Lung (tissue), 12 donors: ENCODE results near the gene TNFSF10. TPM values are rescaled to one million over a fixed set of nuclear protein-coding genes. Genes with fewer than 3 reads are reported as not detected.

Experiments
- ATAC-seq: fragments of 200-7000 bp; cut with Tn5 transposase; one replicate; pipeline ENCODE4 v1.9.1; 2020; ENCODE audit warnings: moderate number of reproducible peaks; ENCODE audit not compliant: insufficient read depth, low FRiP score
- DNase-seq, 3 donors: peaks; one replicate each; pipeline ENCODE4 v3.0.0-alpha.2; 2013 to 2017
- H3K27ac ChIP-seq, 2 donors: one replicate each; pipeline ENCODE4 v1.5.1; 2013; ENCODE audit warnings: mild to moderate bottlenecking in 2 of 2, moderate library complexity in 2 of 2, control low read depth in 1 of 2, inconsistent platforms in 1 of 2, low read depth in 1 of 2, low read length in 1 of 2
- H3K27me3 ChIP-seq, 3 donors: one replicate each; pipeline ENCODE4 v1.5.1; 2013; ENCODE audit warnings: low read length in 2 of 3; ENCODE audit not compliant: control insufficient read depth in 3 of 3, insufficient read depth in 3 of 3
- H3K36me3 ChIP-seq, 4 donors: one replicate each; pipeline ENCODE4 v1.5.1; 2013; ENCODE audit warnings: low read length in 4 of 4, mild to moderate bottlenecking in 1 of 4, moderate library complexity in 1 of 4; ENCODE audit not compliant: control insufficient read depth in 4 of 4, insufficient read depth in 4 of 4
- H3K4me1 ChIP-seq, 5 donors: one replicate each; pipeline ENCODE4 v1.5.1; 2013; ENCODE audit warnings: low read length in 5 of 5, mild to moderate bottlenecking in 2 of 5, moderate library complexity in 1 of 5; ENCODE audit not compliant: control insufficient read depth in 5 of 5, insufficient read depth in 5 of 5
- H3K4me3 ChIP-seq: one replicate; pipeline ENCODE4 v1.5.1; 2013; ENCODE audit warnings: mild to moderate bottlenecking, control low read depth, moderate library complexity
- H3K9ac ChIP-seq, 2 donors: one replicate each; pipeline ENCODE4 v1.5.1; 2013; ENCODE audit warnings: low read length in 2 of 2, control low read depth in 1 of 2; ENCODE audit not compliant: insufficient read depth in 1 of 2
- H3K9me3 ChIP-seq, 4 donors: one replicate each; pipeline ENCODE4 v1.5.1; 2013; ENCODE audit warnings: low read length in 3 of 4, mild to moderate bottlenecking in 1 of 4, moderate library complexity in 1 of 4; ENCODE audit not compliant: control insufficient read depth in 4 of 4, insufficient read depth in 3 of 4
- WGBS, 2 donors: extraction: QIAGEN DNeasy Blood & Tissue Kit; methylation state at CpG; one replicate each; pipeline ENCODE4 v1.1.7; 2013; 5-methylcytosine and 5-hydroxymethylcytosine counted together
- polyA plus RNA-seq, 2 donors: library from polyadenylated mRNA; stranded (reverse); fragments of 200-250 nt; gene quantifications; one replicate each; pipeline ENCODE4 v1.2.1, GENCODE V29; 2013
- total RNA-seq, 2 donors: library from RNA; depleted of rRNA in 1 of 2; stranded (reverse); fragments of >200 nt in 1 of 2; gene quantifications; one replicate each; pipeline ENCODE4 v1.2.1, GENCODE V29; 2014 to 2021
- TF ChIP-seq, protein P1 (sequence below): IDR thresholded peaks from 2 replicates; pipeline ENCODE4 v1.5.1; 2012; ENCODE audit warnings: mild to moderate bottlenecking; ENCODE audit errors: control extremely low read depth, extremely low read depth
- donor health status: control.
- donor health status: control.
- donor health status: Bipolar disorder and iron deficiency.
- donor health status: healthy.
- donor health status: DM: yes; HTN: yes; CAD: no.

TNFSF10 gene
- total and polyA plus RNA-seq, 4 donors: 22.9 to 107 (median 60.0) TPM

DNA sequence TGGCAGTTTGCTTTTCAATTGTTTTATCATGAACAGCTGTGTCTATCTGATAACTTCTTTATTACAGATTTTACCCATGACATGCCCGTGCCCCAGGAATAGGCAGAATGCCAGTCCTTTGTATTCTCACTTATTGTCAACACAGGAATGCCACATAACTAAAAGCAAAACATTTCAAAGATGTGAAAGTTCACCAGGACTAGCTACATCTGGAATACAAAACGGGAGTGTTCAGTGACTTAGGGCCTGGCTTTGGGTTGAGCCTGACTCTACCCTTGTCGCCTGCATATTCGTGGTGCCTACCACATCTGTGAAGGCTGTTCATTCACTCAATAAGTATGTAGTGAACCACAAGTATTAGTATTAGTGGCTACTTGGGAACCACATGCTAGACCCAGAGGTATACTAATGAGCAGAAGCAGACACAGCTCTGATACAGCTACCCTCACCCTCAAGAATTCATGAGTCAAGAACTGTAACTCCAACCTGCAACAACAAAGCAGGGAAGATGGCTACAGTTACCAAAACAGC is 2.9 kb downstream of the TNFSF10 start:
- Histone ChIP-seq H3K4me1 (peaks cover 0 to 9% (median 3%) of the 10 kb centered on the region in 5 donors), H3K9ac (no peak overlapping the region), H3K9me3 (no peaks in the 10 kb centered on the region), H3K36me3 (no peaks in the 10 kb centered on the region), H3K27me3 (no peaks in the 10 kb centered on the region), H3K4me3 (no peak overlapping the region), H3K27ac (peak overlapping the region; percentile 72 to 74)
- WGBS, 2 donors: 34 to 44% methylated on average over 4 of the region's 4 CpGs
- peak in 2 of 3 donors; percentile 24 to 32 for DNase-seq
- TF ChIP-seq, protein P1, sequence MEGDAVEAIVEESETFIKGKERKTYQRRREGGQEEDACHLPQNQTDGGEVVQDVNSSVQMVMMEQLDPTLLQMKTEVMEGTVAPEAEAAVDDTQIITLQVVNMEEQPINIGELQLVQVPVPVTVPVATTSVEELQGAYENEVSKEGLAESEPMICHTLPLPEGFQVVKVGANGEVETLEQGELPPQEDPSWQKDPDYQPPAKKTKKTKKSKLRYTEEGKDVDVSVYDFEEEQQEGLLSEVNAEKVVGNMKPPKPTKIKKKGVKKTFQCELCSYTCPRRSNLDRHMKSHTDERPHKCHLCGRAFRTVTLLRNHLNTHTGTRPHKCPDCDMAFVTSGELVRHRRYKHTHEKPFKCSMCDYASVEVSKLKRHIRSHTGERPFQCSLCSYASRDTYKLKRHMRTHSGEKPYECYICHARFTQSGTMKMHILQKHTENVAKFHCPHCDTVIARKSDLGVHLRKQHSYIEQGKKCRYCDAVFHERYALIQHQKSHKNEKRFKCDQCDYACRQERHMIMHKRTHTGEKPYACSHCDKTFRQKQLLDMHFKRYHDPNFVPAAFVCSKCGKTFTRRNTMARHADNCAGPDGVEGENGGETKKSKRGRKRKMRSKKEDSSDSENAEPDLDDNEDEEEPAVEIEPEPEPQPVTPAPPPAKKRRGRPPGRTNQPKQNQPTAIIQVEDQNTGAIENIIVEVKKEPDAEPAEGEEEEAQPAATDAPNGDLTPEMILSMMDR: no peak
- ATAC-seq: no peak

DNA sequence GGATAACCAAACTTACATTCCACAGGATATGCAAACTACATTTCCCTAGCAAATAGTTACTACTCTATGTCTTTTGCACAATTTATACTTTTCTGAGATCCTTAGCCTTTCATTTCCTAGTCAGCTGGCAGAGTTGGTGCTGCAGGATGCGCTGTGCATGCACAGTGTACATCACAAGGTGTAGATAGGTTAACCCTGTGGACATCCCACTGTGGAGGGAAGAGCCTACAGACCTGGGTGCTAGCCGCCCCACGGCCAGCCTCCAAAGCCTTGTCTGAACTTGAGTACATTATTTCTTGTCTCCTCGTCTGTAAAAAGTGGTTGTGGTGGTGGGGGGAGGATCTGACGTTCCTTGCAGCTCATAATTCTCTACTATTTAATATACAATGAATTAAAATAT is 3.5 kb downstream of the TNFSF10 start:
- Histone ChIP-seq H3K9ac (no peak overlapping the region), H3K36me3 (no peaks in the 10 kb centered on the region), H3K27ac (peak overlapping the region in 1 of 2 donors; percentile 51), H3K4me3 (no peak overlapping the region), H3K4me1 (peaks cover 0 to 11% (median 3%) of the 10 kb centered on the region in 5 donors), H3K9me3 (no peaks in the 10 kb centered on the region), H3K27me3 (no peaks in the 10 kb centered on the region)
- DNase-seq: no peak
- WGBS, 2 donors: 45 to 51% methylated on average over 5 of the region's 5 CpGs
- TF ChIP-seq, protein P1: no peak
- no peak for ATAC-seq

DNA sequence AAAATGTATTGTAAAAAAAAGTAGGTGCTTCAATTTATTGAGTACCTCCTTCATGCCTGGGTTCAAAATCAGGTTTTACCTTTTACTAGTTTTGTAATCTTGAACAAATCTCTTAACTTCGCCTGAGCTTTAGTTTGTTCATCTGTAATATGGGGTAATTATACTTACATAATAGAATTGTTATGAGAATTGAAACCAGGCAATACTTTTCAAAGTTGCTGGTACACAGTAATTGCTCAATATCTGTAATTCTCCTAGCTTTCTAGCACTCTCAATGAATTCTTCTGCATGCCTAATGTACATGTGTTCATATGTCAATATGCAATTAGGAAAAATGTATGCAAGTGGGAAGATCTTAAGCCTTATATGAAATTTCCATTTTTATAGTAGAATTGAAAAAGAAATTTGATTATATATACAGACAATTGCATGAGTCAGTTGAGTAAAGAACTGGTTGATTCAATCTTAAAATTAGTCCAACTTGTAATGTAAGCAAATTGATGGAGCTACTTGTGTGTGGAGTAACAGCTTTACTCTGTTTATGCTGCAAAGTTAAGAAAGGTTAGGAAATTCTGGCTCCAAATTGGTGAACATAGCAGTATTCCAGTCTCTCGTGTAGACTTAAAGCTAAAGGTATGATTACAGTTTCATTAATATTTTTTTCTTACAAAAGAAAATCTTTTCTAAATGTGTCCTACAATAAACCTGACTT is 4.1 kb downstream of the TNFSF10 start:
- TF ChIP-seq, protein P1: no peak
- no peak overlapping the region for H3K9ac ChIP-seq

More for the DNA sequence above, 4.1 kb downstream of the TNFSF10 start:
- Histone ChIP-seq H3K4me1 (peaks cover 0 to 11% (median 3%) of the 10 kb centered on the region in 5 donors), H3K4me3 (no peak overlapping the region), H3K9me3 (no peaks in the 10 kb centered on the region), H3K36me3 (no peaks in the 10 kb centered on the region), H3K27ac (no peak overlapping the region), H3K27me3 (no peaks in the 10 kb centered on the region)
- 35 to 41% methylated on average over 2 of the region's 2 CpGs for WGBS, 2 donors
- no peak for DNase-seq
- no peak for ATAC-seq
